ENCODE results near the gene GAS7. TPM values are rescaled to one million over a fixed set of nuclear protein-coding genes. Genes with fewer than 3 reads are reported as not detected.

GAS7 gene
- total RNA-seq, 1 experiment from 2014 or later = 6.0 TPM

DNA sequence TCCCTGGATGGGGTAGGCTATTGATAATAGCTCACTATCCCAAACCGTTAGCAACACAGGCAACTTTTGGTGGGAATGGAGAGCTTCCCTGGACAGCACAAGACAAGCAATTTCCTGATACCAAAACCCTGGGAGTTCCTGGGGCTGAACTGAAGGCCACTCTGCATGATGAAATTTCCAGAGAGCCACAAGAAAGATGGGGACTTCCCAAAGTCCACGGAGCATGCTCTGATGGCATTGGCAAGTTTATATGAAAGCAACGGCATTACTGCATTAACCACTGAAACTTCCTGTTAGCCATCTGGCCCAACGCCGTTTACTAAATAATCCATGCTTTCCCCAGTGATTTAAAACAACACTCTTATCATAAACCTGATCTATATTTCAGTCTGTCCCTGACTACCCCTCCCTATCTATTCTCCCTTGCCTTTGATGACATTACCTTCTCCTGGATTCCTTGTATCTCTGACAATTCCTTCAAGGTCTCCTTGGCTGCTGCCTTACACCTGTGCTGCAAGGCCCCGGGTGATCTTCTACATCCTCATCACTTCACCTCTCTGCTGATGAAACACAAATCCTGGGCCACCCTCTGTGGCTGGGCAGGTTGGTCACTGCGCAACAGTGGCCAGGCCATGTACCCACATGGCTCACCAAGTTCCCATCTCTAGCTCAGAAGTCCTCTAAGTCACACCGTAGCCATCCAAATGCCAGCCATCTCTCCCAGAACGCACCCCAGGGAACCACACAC lies 184.9 kb downstream of the GAS7 start:
- Histone ChIP-seq H3K27me3 (ENCODE audit: insufficient read depth, low read length) (no peaks in the 10 kb centered on the region), H3K14ac (ENCODE audit: insufficient read depth, low read length) (no peak overlapping the region), H3K4me2 (ENCODE audit: insufficient read depth, insufficient read length, low read length) (no peak overlapping the region), H3K79me2 (ENCODE audit: insufficient read depth, low read length) (no peaks in the 10 kb centered on the region), H3K9ac (ENCODE audit: extremely low read depth, insufficient read length, low read length) (no peak overlapping the region), H3K27ac (ENCODE audit: insufficient read length, low read depth, low read length) (no peak overlapping the region), H2BK120ac (ENCODE audit: low read depth, low read length, poor library complexity, severe bottlenecking) (no peak overlapping the region), H4K91ac (ENCODE audit: insufficient read length, low read depth, low read length) (no peak overlapping the region), H4K5ac (ENCODE audit: insufficient read length, low read depth, low read length) (no peak overlapping the region), H3K4me1 (ENCODE audit: insufficient read depth, low read length) (no peaks in the 10 kb centered on the region), H3K79me1 (ENCODE audit: insufficient read depth, low read depth, low read length, poor library complexity, severe bottlenecking) (no peaks in the 10 kb centered on the region), H2AK5ac (ENCODE audit: insufficient read length, low read length) (no peak overlapping the region), H3K56ac (ENCODE audit: insufficient read length, low read depth, low read length) (no peak overlapping the region), H3K23ac (ENCODE audit: insufficient read length, low read depth, low read length) (no peak overlapping the region), H4K20me1 (ENCODE audit: control insufficient read depth, insufficient read depth, insufficient read length) (no peaks in the 10 kb centered on the region), H2BK12ac (ENCODE audit: insufficient read length, low read depth, low read length) (no peak overlapping the region), H2BK5ac (ENCODE audit: insufficient read length, low read length) (no peak overlapping the region), H4K8ac (replicated peaks; ENCODE audit: insufficient read length, low read depth, low read length) (no peak overlapping the region), H2BK15ac (ENCODE audit: low read depth, low read length) (no peak overlapping the region), H2BK20ac (ENCODE audit: low read depth, low read length, poor library complexity, severe bottlenecking) (no peak overlapping the region), H3K23me2 (ENCODE audit: insufficient read length, low read depth, low read length, poor library complexity, severe bottlenecking) (no peaks in the 10 kb centered on the region), H3K18ac (ENCODE audit: insufficient read length, low read depth, low read length) (no peak overlapping the region), H3T11ph (ENCODE audit: low read length) (no peak overlapping the region), H2AFZ (ENCODE audit: low read length) (no peak overlapping the region), H3K9me3 (ENCODE audit: control insufficient read depth, low read depth, low read length) (no peaks in the 10 kb centered on the region), H3K4ac (ENCODE audit: low read depth, low read length) (no peak overlapping the region)
- Mint-ChIP-seq H3K4me3 (no peak overlapping the region), H3K9me3 (no peaks in the 10 kb centered on the region), H3K36me3 (ENCODE audit: insufficient read depth in 1 of 3, low read depth in 3 of 3) (no peaks in the 10 kb centered on the region), H3K27me3 (ENCODE audit: low read depth) (no peaks in the 10 kb centered on the region), H3K4me1 (peaks cover 26 to 27% of the 10 kb centered on the region in 2 experiments), H3K27ac (peak overlapping the region in 1 of 3 experiments; percentile 90; a peak in 2 of 7 replicates)
- no peak for DNase-seq
- WGBS (ENCODE audit: extremely low coverage, insufficient read length, low lambda C conversion rate) = no CpG with 5 or more reads among the region's 9 CpGs
- TF ChIP-seq, protein P1, sequence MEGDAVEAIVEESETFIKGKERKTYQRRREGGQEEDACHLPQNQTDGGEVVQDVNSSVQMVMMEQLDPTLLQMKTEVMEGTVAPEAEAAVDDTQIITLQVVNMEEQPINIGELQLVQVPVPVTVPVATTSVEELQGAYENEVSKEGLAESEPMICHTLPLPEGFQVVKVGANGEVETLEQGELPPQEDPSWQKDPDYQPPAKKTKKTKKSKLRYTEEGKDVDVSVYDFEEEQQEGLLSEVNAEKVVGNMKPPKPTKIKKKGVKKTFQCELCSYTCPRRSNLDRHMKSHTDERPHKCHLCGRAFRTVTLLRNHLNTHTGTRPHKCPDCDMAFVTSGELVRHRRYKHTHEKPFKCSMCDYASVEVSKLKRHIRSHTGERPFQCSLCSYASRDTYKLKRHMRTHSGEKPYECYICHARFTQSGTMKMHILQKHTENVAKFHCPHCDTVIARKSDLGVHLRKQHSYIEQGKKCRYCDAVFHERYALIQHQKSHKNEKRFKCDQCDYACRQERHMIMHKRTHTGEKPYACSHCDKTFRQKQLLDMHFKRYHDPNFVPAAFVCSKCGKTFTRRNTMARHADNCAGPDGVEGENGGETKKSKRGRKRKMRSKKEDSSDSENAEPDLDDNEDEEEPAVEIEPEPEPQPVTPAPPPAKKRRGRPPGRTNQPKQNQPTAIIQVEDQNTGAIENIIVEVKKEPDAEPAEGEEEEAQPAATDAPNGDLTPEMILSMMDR (conservative IDR thresholded peaks at IDR 0.05) = no peak
